ENCODE data around the gene ANKRA2. TPM values are rescaled to one million over a fixed set of nuclear protein-coding genes. Genes with fewer than 3 reads are reported as not detected.
A peak's percentile ranks its signal among the peaks of the same experiment; 100 is the strongest.

ANKRA2 gene
- total and polyA plus RNA-seq, 2 of the 8 experiments (the other 6 are each of a cell fraction or from before 2014, with no cell fraction given), result 7.0 to 12.6 TPM

DNA sequence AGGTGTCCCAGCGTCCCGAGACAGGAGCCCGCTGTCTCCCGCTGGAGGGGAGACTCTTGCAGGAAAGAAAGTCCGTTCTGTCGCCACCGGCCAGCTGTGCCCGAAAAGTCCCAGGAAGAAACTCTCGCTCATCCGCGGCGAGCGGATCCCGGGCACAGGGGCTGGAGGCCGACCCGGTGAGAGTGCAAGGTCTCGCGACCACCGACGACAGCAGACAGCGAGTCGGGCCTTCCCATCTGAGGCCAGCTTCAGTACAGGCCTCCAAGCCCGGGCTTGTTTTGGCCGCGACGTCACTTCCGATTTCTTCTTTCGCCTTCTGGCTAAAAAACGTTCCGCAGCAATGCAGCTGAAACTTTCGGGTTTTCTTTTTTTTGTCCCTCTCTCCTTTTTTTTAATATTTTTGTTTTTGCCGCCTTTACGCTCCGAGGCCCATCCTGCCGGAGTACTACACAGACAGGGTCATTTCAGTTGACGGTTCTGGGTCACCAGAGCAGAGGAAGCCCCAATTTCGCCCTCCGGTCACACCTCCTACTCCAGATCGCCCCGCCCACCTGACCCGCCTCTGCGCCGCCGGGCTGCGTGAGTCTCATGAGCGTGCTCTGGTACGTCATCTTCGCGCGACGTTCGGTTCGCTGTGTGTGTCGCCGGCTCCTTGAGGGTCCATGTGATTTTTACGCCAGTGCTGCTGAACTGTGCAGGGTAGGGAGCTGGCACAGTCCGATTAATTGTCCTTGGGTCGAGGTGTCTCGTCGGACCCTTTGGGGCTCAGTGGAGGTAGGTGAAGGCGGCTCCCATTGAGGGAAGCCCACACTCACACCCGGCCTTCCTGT, at the start of gene ANKRA2, which contains the start of gene UTP15 (continued):
- TF ChIP-seq JUN (IDR thresholded peaks at IDR 0.05; ENCODE audit: low read depth, low read length) (0 out of 2 replicates have a peak, but pooled peaks have one; percentile 18), TAF1 (IDR thresholded peaks at IDR 0.05; ENCODE audit: low read depth, low read length) (peak; percentile 88), SRF (IDR thresholded peaks at IDR 0.05; ENCODE audit: low read depth, low read length) (peak; percentile 53; the same call in 1 of the 2 replicates), POLR2A (IDR thresholded peaks at IDR 0.05; ENCODE audit: control extremely low read depth in 1 of 2, low read depth in 2 of 2, low read length in 2 of 2) (peak; percentile 85 to 86), CEBPB (IDR thresholded peaks at IDR 0.05; ENCODE audit: low read depth, low read length) (no peak), YY1 (IDR thresholded peaks at IDR 0.05; ENCODE audit: low read depth, low read length) (0 out of 2 replicates have a peak, but pooled peaks have one; percentile 7), CHD1 (IDR thresholded peaks at IDR 0.05; ENCODE audit: low read depth, low read length) (no peak), JUND (IDR thresholded peaks at IDR 0.05; ENCODE audit: low read length) (no peak), HDAC6 (IDR thresholded peaks at IDR 0.05; ENCODE audit: low read depth, low read length) (no peak), CHD7 (IDR thresholded peaks at IDR 0.05; ENCODE audit: insufficient replicate concordance, low read length) (no peak), CREB1 (IDR thresholded peaks at IDR 0.05) (peak; percentile 99)

Measured in H1 (cell line).